Stimulated activated CD4-positive, alpha-beta T cell treated with anti-CD3 and anti-CD28 coated beads, Interleukin-2, amount 100 ng/mL, for 48 hours (primary cell): ENCODE results near the gene MUTYH.
"Not testable (repeated sequence)": the region's sequence is repeated elsewhere in the genome, so short reads cannot be mapped to it uniquely, and the experiment has no call there.

Source experiments
- DNase-seq, 2 donors: peaks; one replicate each; pipeline ENCODE4 v3.0.0-alpha.2; 2020

The MUTYH gene

GRCh38 chr1:45317166-45317565, 23.1 kb downstream of the MUTYH start:
- DNase-seq: no peak

- DNase-seq: no peak
Observed at GRCh38 chr1:45314266-45314665, 26.0 kb downstream of the MUTYH start.

- no peak for DNase-seq
Observed at GRCh38 chr1:45306905-45307304, 33.3 kb downstream of the MUTYH start.

GRCh38 chr1:45306319-45306718, 33.9 kb downstream of the MUTYH start:
- DNase-seq: peak; percentile 36 to 44

GRCh38 chr1:45305231-45305630, 35.0 kb downstream of the MUTYH start:
- no peak for DNase-seq

- DNase-seq: no peak
Observed at GRCh38 chr1:45304311-45305081, 35.7 kb downstream of the MUTYH start.

- peak; percentile 97 to 98 for DNase-seq
Observed at GRCh38 chr1:45303520-45304310, 36.5 kb downstream of the MUTYH start.

GRCh38 chr1:45302505-45303150, 37.6 kb downstream of the MUTYH start:
- DNase-seq: no peak

GRCh38 chr1:45300669-45300997, 39.6 kb downstream of the MUTYH start:
- DNase-seq: no peak

- DNase-seq: peak; percentile 19 to 24
Observed at GRCh38 chr1:45299981-45300668, 40.1 kb downstream of the MUTYH start.

- DNase-seq: no peak
Observed at GRCh38 chr1:45299296-45299695, 40.9 kb downstream of the MUTYH start.

GRCh38 chr1:45297666-45298356, 42.4 kb downstream of the MUTYH start:
- no peak for DNase-seq

- no peak for DNase-seq
Observed at GRCh38 chr1:45291716-45292115, 48.5 kb downstream of the MUTYH start.

- DNase-seq: not testable (repeated sequence)
Observed at GRCh38 chr1:45291002-45291401, 49.2 kb downstream of the MUTYH start.

GRCh38 chr1:45286521-45286920, 53.7 kb downstream of the MUTYH start:
- DNase-seq: not testable (repeated sequence)

GRCh38 chr1:45284858-45285257, 55.4 kb downstream of the MUTYH start:
- DNase-seq: not testable (repeated sequence)

- DNase-seq: no peak
Observed at GRCh38 chr1:45282351-45282750, 57.9 kb downstream of the MUTYH start.
